ENCODE measurements around the gene RNF157. TPM values are rescaled to one million over a fixed set of nuclear protein-coding genes. Genes with fewer than 3 reads are reported as not detected.

Gene RNF157
- total and polyA plus RNA-seq, 8 donors, result 0.95 to 41.4 (median 4.5) TPM

- no peak overlapping the region for H3K27ac ChIP-seq
- TF ChIP-seq CTCF (IDR thresholded peaks at IDR 0.05), result no peak
- no peak for TF ChIP-seq POLR2A (IDR thresholded peaks at IDR 0.05)
- TF ChIP-seq POLR2AphosphoS5 (IDR thresholded peaks at IDR 0.05), result no peak
- TF ChIP-seq EP300 (IDR thresholded peaks at IDR 0.05), result no peak
- H3K36me3 ChIP-seq, result no peaks in the 10 kb centered on the region
- H3K4me1 ChIP-seq, result peaks cover 14 to 27% (median 22%) of the 10 kb centered on the region in 4 donors
- 73 to 84% (median 82%) methylated on average over 12 of the region's 12 CpGs for WGBS, 5 donors
- H3K4me3 ChIP-seq, result no peak overlapping the region
- no peak for DNase-seq
- intact Hi-C loops (cut with DNase I; ENCODE audit: low total_unique reads), result no loop called here
- H3K27me3 ChIP-seq, result peaks cover 0 to 46% (median 9%) of the 10 kb centered on the region in 3 donors
- no peaks in the 10 kb centered on the region for H3K9me3 ChIP-seq
These were observed 3.8 kb upstream of the RNF157 start for GRCh38 chr17:76243826-76244679.

DNA sequence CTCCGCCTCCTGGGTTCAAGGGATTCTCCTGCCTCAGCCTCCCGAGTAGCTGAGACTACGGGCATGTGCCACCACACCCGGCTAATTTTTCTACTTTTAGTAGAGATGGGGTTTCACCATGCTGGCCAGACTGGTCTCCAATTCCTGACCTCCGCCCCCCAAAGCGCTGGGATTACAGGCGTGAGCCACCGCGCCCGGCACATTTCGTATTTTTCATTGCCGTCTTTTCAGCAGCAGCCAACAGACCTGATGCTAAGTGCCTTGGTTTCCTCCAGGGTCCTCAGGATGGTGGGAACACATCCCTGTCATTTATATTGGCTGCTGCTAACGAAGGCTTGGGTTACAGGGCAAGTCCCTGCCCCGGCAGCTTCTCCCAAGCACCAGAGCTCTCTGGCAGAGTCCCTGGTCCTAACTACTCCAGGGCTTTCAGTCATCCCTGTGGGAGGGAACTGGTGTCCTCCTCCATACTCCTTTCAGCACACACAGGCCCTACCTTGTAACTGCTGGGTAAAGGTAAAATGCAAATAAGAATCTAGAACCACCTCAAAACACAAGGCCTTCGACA lies 1.5 kb upstream of the RNF157 start:
- intact Hi-C loops (cut with DNase I; ENCODE audit: low total_unique reads), result no loop called here
- peak overlapping the region in 1 of 4 donors; percentile 74 for H3K4me3 ChIP-seq
- H3K27me3 ChIP-seq, result peaks cover 0 to 50% (median 9%) of the 10 kb centered on the region in 3 donors
- H3K9me3 ChIP-seq, result no peaks in the 10 kb centered on the region
- peak overlapping the region in 3 of 5 donors; percentile 22 to 78 (median 66) for H3K27ac ChIP-seq
- DNase-seq, result no peak
- TF ChIP-seq POLR2A (IDR thresholded peaks at IDR 0.05) (no peak), EP300 (IDR thresholded peaks at IDR 0.05) (no peak), POLR2AphosphoS5 (IDR thresholded peaks at IDR 0.05) (no peak), CTCF (IDR thresholded peaks at IDR 0.05) (no peak)
- peaks cover 14 to 24% (median 23%) of the 10 kb centered on the region in 4 donors for H3K4me1 ChIP-seq
- no peaks in the 10 kb centered on the region for H3K36me3 ChIP-seq
- WGBS, 5 donors, result 90 to 94% (median 94%) methylated on average over 15 of the region's 15 CpGs

DNA sequence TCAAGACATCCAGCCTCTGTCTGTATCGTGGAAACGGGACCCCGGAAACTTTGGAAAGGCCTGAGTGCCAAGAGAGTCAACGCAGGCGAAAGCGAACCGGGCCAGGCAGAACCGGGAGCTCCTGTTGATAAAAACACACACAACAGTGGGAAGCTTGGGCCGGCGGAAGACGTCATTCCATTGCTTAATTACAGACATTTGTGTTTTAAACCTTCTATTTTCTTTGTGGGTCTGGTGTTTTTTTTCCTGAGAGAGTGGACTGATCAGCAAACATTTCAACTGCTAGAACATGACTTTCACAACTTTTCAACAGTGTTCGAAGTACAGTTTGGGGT lies 878 bp upstream of the RNF157 start:
- H3K4me1 ChIP-seq, result peaks cover 14 to 24% (median 23%) of the 10 kb centered on the region in 4 donors
- DNase-seq, result peak in 1 of 2 donors; percentile 48
- WGBS, 5 donors, result 10 to 12% (median 12%) methylated on average over 12 of the region's 12 CpGs
- TF ChIP-seq EP300 (IDR thresholded peaks at IDR 0.05), result no peak
- no peak for TF ChIP-seq CTCF (IDR thresholded peaks at IDR 0.05)
- no peak for TF ChIP-seq POLR2AphosphoS5 (IDR thresholded peaks at IDR 0.05)
- intact Hi-C loops (cut with DNase I; ENCODE audit: low total_unique reads), result no loop called here
- peak overlapping the region; percentile 53 to 74 (median 58) for H3K4me3 ChIP-seq
- H3K36me3 ChIP-seq, result no peaks in the 10 kb centered on the region
- H3K27ac ChIP-seq, result peak overlapping the region; percentile 22 to 78 (median 61)
- peaks cover 0 to 50% (median 9%) of the 10 kb centered on the region in 3 donors for H3K27me3 ChIP-seq
- H3K9me3 ChIP-seq, result no peaks in the 10 kb centered on the region

DNA sequence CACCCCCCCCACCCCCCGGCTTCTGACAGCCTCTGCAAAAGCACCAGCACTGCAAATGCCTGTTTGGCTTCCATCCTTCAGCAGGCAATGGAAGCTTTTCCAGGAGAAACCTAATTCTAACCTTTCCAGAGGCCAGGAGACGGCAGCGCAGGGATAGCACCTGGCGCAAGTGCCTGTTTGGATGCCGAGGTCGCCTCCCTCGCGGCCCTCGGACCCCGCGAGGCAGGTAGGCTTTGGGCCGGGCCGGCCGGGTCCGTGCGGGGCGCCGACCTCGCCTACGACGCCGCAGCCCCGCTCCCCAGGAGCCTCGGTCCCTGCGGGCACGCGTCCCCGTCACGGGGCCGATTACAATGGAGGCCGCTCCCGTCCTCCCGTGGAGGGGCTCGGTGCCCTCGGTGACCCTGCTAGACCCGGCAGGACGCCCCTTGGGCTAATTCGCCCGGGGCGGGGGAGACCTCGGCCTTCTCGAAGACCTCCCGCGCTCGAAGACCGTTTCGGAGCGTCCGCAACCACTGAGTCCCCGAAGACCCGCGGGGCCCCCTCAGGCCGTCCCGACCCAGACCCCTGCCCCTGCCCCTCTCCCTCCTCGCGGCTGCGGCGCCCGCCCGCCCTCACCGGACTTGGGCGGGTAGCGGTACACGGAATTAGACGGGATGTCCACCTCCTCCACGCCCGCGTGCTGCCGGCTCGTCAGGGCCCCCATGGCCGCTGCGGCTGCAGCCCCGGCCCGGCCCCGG lies 587 bp downstream of the RNF157 start:
- Histone ChIP-seq H3K27ac (peak overlapping the region in 4 of 5 donors; percentile 23 to 79 (median 66)), H3K36me3 (no peaks in the 10 kb centered on the region), H3K4me1 (peaks cover 14 to 24% (median 23%) of the 10 kb centered on the region in 4 donors), H3K4me3 (peak overlapping the region; percentile 53 to 60 (median 55)), H3K27me3 (peaks cover 0 to 50% (median 9%) of the 10 kb centered on the region in 3 donors), H3K9me3 (no peaks in the 10 kb centered on the region)
- DNase-seq, result no peak
- TF ChIP-seq EP300 (IDR thresholded peaks at IDR 0.05), result no peak
- TF ChIP-seq CTCF (IDR thresholded peaks at IDR 0.05), result no peak
- TF ChIP-seq POLR2A (IDR thresholded peaks at IDR 0.05), result no peak
- 6 to 27% (median 7%) methylated on average over 4 to 75 of the region's 75 CpGs for WGBS, 5 donors
- intact Hi-C loops (cut with DNase I; ENCODE audit: low total_unique reads), result no loop called here
